HCT116 (cell line): Measurements from ENCODE around the gene ITIH3. TPM values are rescaled to one million over a fixed set of nuclear protein-coding genes. Genes with fewer than 3 reads are reported as not detected.

Source experiments
- ATAC-seq: fragments of 200-7000 bp; cut with Tn5 transposase; 2 replicates; pipeline ENCODE4 v1.9.1; 2020; ENCODE audit warnings: mild to moderate bottlenecking, moderate library complexity
- BruUV-seq: library from RNA; stranded (reverse); fragments of 400-500 nt; replicated peaks from 2 replicates; lab custom pipeline; 2021; lab: Mats Ljungman, UMichigan
- CTCF ChIA-PET: fragments of 300-600 bp; sonication (Branson Sonifier 250); formaldehyde crosslinking; loops from one replicate; lab custom pipeline; 2021; ENCODE audit warnings: antibody characterized with exemption; lab: Charles Lee
- POLR2A ChIA-PET: fragments of 300-600, 350-600 bp; sonication (Branson Sonifier 250); formaldehyde crosslinking; loops from one replicate; lab custom pipeline; 2021; ENCODE audit warnings: antibody characterized with exemption; lab: Charles Lee
- RAD21 ChIA-PET, 2 experiments: fragments of 300-600 bp; sonication (Branson Sonifier 250); formaldehyde crosslinking; loops; one replicate each; lab custom pipeline; 2023; ENCODE audit warnings: low total read pairs in 2 of 2; ENCODE audit not compliant: uncharacterized antibody in 2 of 2, unreplicated experiment in 2 of 2, low non-redundant PET in 1 of 2; lab: Charles Lee
- DNase-seq: peaks from one replicate; pipeline ENCODE4 v3.0.0-alpha.2; 2010; ENCODE audit warnings: low read depth, low spot score
- H2AFZ ChIP-seq: fragments of 200-600 bp; shearing (Covaris generic), sonication (generic); 2 replicates; pipeline ENCODE4 v1.6.1; 2017; ENCODE audit warnings: low read depth, mixed run types, mixed read lengths, antibody characterized with exemption, low read length; ENCODE audit not compliant: poor library complexity, severe bottlenecking
- H3K27ac ChIP-seq: 2 replicates; pipeline ENCODE4 v1.5.1; 2012; ENCODE audit warnings: low read depth, low read length
- H3K27me3 ChIP-seq: fragments of 200-600 bp; sonication (generic); 2 replicates; pipeline ENCODE4 v1.6.1; 2016; ENCODE audit warnings: mixed run types, low read length, mixed read lengths; ENCODE audit not compliant: insufficient read depth
- H3K36me3 ChIP-seq, 2 experiments: fragments of 200-500 bp in 1 of 2; fragments of 200-600 bp in 1 of 2; sonication (Bioruptor generic) in 1 of 2; sonication (generic) in 1 of 2; 2 replicates each; pipeline versions ENCODE4 v1.5.1 to v1.6.1; 2014 to 2016; ENCODE audit warnings: low read length in 2 of 2, inconsistent platforms in 1 of 2, mixed read lengths in 1 of 2, mixed run types in 1 of 2; ENCODE audit not compliant: insufficient read depth in 2 of 2, control insufficient read depth in 1 of 2
- H3K4me1 ChIP-seq, 2 experiments: fragments of 200-600 bp in 1 of 2; sonication (generic) in 1 of 2; 2 replicates each; pipeline versions ENCODE4 v1.5.1 to v1.6.1; 2012 to 2017; ENCODE audit warnings: low read length in 2 of 2, inconsistent platforms in 1 of 2, mild to moderate bottlenecking in 1 of 2, mixed read lengths in 1 of 2, mixed run types in 1 of 2, moderate library complexity in 1 of 2; ENCODE audit not compliant: insufficient read depth in 2 of 2, control insufficient read depth in 1 of 2
- H3K4me2 ChIP-seq: fragments of 200-600 bp; sonication (generic); 2 replicates; pipeline ENCODE4 v1.6.1; 2017; ENCODE audit warnings: mixed run types, low read length, mixed read lengths
- H3K4me3 ChIP-seq, 2 experiments: fragments of 200-600 bp in 1 of 2; sonication (generic) in 1 of 2; replicated peaks in 1 of 2; 2 replicates each; pipeline ENCODE4 v1.5.1; 2011 to 2016; ENCODE audit warnings: low read length in 2 of 2, control low read depth in 1 of 2, low read depth in 1 of 2, mild to moderate bottlenecking in 1 of 2, mixed read lengths in 1 of 2, mixed run types in 1 of 2
- H3K79me2 ChIP-seq: fragments of 200-600 bp; sonication (generic); 2 replicates; pipeline ENCODE4 v1.6.1; 2017; ENCODE audit warnings: mild to moderate bottlenecking, mixed run types, low read length, moderate library complexity, mixed read lengths; ENCODE audit not compliant: insufficient read depth
- H3K9ac ChIP-seq: fragments of 200-600 bp; sonication (generic); 2 replicates; pipeline ENCODE4 v1.6.1; 2016; ENCODE audit warnings: low read length, mixed read lengths
- H3K9me2 ChIP-seq: fragments of 200-600 bp; sonication (generic), shearing (Covaris generic); 2 replicates; pipeline ENCODE4 v1.6.1; 2017; ENCODE audit warnings: mixed run types, mild to moderate bottlenecking, moderate library complexity; ENCODE audit not compliant: insufficient read depth
- H3K9me3 ChIP-seq, 2 experiments: fragments of 200-500 bp in 1 of 2; fragments of 200-600 bp in 1 of 2; sonication (Bioruptor generic) in 1 of 2; sonication (generic) in 1 of 2; 2 replicates each; pipeline ENCODE4 v1.6.1; 2014 to 2017; ENCODE audit warnings: low read length in 2 of 2, mixed read lengths in 2 of 2, inconsistent platforms in 1 of 2, low read depth in 1 of 2, mild to moderate bottlenecking in 1 of 2, mixed run types in 1 of 2, moderate library complexity in 1 of 2; ENCODE audit not compliant: control insufficient read depth in 1 of 2, insufficient read depth in 1 of 2
- H4K20me1 ChIP-seq: fragments of 200-600 bp; sonication (generic), shearing (Covaris generic); 2 replicates; pipeline ENCODE4 v1.6.1; 2017; ENCODE audit warnings: mixed run types, mild to moderate bottlenecking, moderate library complexity; ENCODE audit not compliant: insufficient read depth
- CBX3 ChIP-seq: IDR thresholded peaks from 2 replicates; pipeline ENCODE4 v1.6.1; 2012; ENCODE audit warnings: low read depth
- CEBPB ChIP-seq: IDR thresholded peaks from 2 replicates; pipeline ENCODE4 v1.6.1; 2012; ENCODE audit warnings: low read depth
- EGR1 ChIP-seq: IDR thresholded peaks from 2 replicates; pipeline ENCODE4 v1.6.1; 2012; ENCODE audit warnings: low read depth
- EZH2phosphoT487 ChIP-seq: fragments of 200-600 bp; IDR thresholded peaks from 2 replicates; pipeline ENCODE4 v1.6.1; 2018; ENCODE audit warnings: antibody characterized with exemption, borderline replicate concordance
- FOSL1 ChIP-seq: IDR thresholded peaks from 2 replicates; pipeline ENCODE4 v1.6.1; 2012; ENCODE audit warnings: low read depth
- JUND ChIP-seq: IDR thresholded peaks from 2 replicates; pipeline ENCODE4 v1.6.1; 2012
- POLR2A ChIP-seq: IDR thresholded peaks from 2 replicates; pipeline ENCODE4 v1.7.0; 2011; ENCODE audit warnings: borderline replicate concordance; ENCODE audit not compliant: insufficient read depth, insufficient read length; ENCODE audit errors: extremely low read depth
- POLR2AphosphoS5 ChIP-seq: IDR thresholded peaks from 2 replicates; pipeline ENCODE4 v1.6.1; 2011; ENCODE audit warnings: mild to moderate bottlenecking, low read depth, low read length, moderate library complexity
- RAD21 ChIP-seq: IDR thresholded peaks from 2 replicates; pipeline ENCODE4 v1.6.1; 2012; ENCODE audit warnings: low read depth, mild to moderate bottlenecking
- SIN3A ChIP-seq: IDR thresholded peaks from 2 replicates; pipeline ENCODE4 v1.6.1; 2012; ENCODE audit warnings: low read depth
- SP1 ChIP-seq: IDR thresholded peaks from 2 replicates; pipeline ENCODE4 v1.6.1; 2012; ENCODE audit warnings: low read depth
- SRF ChIP-seq: IDR thresholded peaks from 2 replicates; pipeline ENCODE4 v1.6.1; 2012; ENCODE audit warnings: low read depth
- TCF7L2 ChIP-seq: IDR thresholded peaks from 2 replicates; pipeline ENCODE4 v1.7.0; 2011; ENCODE audit warnings: borderline replicate concordance, inconsistent platforms; ENCODE audit not compliant: insufficient read depth, insufficient read length; ENCODE audit errors: extremely low read depth
- YY1 ChIP-seq: IDR thresholded peaks from 2 replicates; pipeline ENCODE4 v1.6.1; 2011; ENCODE audit warnings: low read length, low read depth, moderate library complexity, mild to moderate bottlenecking; ENCODE audit not compliant: insufficient replicate concordance; ENCODE audit errors: extremely low read depth
- ZFX ChIP-seq: fragments of 450-650 bp; IDR thresholded peaks from 2 replicates; pipeline ENCODE4 v1.6.1; 2017
- intact Hi-C: fragments of 100-400 bp; cut with micrococcal nuclease; formaldehyde crosslinking; loops from 2 replicates; pipeline ENCODE4 v1.10.0; 2022
- total RNA-seq: library from RNA; stranded (reverse); gene quantifications from one replicate; pipeline ENCODE4 v1.2.1, GENCODE V29; 2021; ENCODE audit not compliant: unreplicated experiment
- TF ChIP-seq, protein P1 (sequence below), 3 experiments: fragments of 200-600 bp in 1 of 3; sonication (generic) in 1 of 3; IDR thresholded peaks in 2 of 3; conservative IDR thresholded peaks in 1 of 3; 2 replicates each; pipeline ENCODE4 v1.5.1; 2012 to 2017; ENCODE audit warnings: low read depth in 2 of 3, low read length in 2 of 3, antibody characterized with exemption in 1 of 3, borderline replicate concordance in 1 of 3, control low read depth in 1 of 3, mild to moderate bottlenecking in 1 of 3, mixed read lengths in 1 of 3, mixed run types in 1 of 3, moderate library complexity in 1 of 3; ENCODE audit not compliant: insufficient read depth in 1 of 3
- TF ChIP-seq, protein P2 (sequence below): IDR thresholded peaks from 2 replicates; pipeline ENCODE4 v1.6.1; 2012; ENCODE audit warnings: low read depth
- TF ChIP-seq, protein P3 (sequence below): IDR thresholded peaks from 2 replicates; pipeline ENCODE4 v1.6.1; 2011; ENCODE audit warnings: mild to moderate bottlenecking, low read length, moderate library complexity; ENCODE audit not compliant: insufficient replicate concordance; ENCODE audit errors: extremely low read depth
- TF ChIP-seq, protein P4 (sequence below): IDR thresholded peaks from 2 replicates; pipeline ENCODE4 v1.6.1; 2012
- TF ChIP-seq, protein P5 (sequence below): IDR thresholded peaks from 2 replicates; pipeline ENCODE4 v1.6.1; 2012

Gene ITIH3
- total RNA-seq, 1 experiment from 2014 or later: 0.44 TPM

DNA sequence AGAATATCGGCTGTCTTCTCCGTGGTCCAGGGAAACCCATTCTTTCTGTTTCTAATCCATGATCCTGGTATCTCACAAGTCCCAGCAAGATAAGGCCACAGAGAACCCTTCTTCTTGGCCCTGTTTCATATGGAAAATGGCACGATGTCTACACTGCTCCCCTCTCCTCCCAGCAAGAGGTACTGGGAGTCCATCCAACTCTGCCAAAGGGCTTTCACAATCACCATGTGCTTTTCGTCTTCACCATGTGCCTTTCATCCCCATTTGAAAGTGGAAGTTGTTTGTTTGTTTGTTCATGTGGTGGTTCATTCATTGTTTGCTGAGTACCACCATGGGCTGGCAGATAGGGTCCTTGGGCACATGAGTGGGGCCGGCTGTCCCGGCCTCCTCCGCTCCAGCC is 5.5 kb downstream of the ITIH3 start:
- Histone ChIP-seq H3K9ac (no peak overlapping the region), H3K27me3 (no peaks in the 10 kb centered on the region), H3K4me1 (peaks cover 0 to 7% of the 10 kb centered on the region in 2 experiments; a peak in 1 of 4 replicates), H3K36me3 (no peaks in the 10 kb centered on the region), H4K20me1 (no peaks in the 10 kb centered on the region), H3K79me2 (no peaks in the 10 kb centered on the region), H3K4me2 (no peak overlapping the region), H2AFZ (no peak overlapping the region), H3K9me3 (no peaks in the 10 kb centered on the region), H3K27ac (no peak overlapping the region), H3K4me3 (no peak overlapping the region), H3K9me2 (no peaks in the 10 kb centered on the region)
- ATAC-seq (no peak), DNase-seq (no peak)
- POLR2A ChIA-PET: no interaction called here
- CTCF ChIA-PET: interaction anchor here (1.2 kb wide), 1 partner anchor 12 kb away, joined by 3 read pairs; no protein-coding TSS in a partner anchor
- no TSS peak for BruUV-seq
- RAD21 ChIA-PET: no interaction called here
- intact Hi-C loops: no loop called here
- TF ChIP-seq RAD21 (no peak), CEBPB (no peak), ZFX (no peak), CBX3 (no peak), JUND (no peak), SIN3A (no peak), POLR2A (no peak), EGR1 (no peak), TCF7L2 (no peak), SP1 (no peak), POLR2AphosphoS5 (no peak), SRF (no peak), FOSL1 (no peak), YY1 (no peak), EZH2phosphoT487 (no peak)
- TF ChIP-seq, protein P1, sequence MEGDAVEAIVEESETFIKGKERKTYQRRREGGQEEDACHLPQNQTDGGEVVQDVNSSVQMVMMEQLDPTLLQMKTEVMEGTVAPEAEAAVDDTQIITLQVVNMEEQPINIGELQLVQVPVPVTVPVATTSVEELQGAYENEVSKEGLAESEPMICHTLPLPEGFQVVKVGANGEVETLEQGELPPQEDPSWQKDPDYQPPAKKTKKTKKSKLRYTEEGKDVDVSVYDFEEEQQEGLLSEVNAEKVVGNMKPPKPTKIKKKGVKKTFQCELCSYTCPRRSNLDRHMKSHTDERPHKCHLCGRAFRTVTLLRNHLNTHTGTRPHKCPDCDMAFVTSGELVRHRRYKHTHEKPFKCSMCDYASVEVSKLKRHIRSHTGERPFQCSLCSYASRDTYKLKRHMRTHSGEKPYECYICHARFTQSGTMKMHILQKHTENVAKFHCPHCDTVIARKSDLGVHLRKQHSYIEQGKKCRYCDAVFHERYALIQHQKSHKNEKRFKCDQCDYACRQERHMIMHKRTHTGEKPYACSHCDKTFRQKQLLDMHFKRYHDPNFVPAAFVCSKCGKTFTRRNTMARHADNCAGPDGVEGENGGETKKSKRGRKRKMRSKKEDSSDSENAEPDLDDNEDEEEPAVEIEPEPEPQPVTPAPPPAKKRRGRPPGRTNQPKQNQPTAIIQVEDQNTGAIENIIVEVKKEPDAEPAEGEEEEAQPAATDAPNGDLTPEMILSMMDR (IDR thresholded peaks at IDR 0.05 in 2 of 3, conservative IDR thresholded peaks at IDR 0.05 in 1 of 3; ENCODE audit: borderline replicate concordance in 1 of 3, insufficient read depth in 1 of 3, low read depth in 2 of 3, low read length in 2 of 3): no peak
- TF ChIP-seq, protein P2, sequence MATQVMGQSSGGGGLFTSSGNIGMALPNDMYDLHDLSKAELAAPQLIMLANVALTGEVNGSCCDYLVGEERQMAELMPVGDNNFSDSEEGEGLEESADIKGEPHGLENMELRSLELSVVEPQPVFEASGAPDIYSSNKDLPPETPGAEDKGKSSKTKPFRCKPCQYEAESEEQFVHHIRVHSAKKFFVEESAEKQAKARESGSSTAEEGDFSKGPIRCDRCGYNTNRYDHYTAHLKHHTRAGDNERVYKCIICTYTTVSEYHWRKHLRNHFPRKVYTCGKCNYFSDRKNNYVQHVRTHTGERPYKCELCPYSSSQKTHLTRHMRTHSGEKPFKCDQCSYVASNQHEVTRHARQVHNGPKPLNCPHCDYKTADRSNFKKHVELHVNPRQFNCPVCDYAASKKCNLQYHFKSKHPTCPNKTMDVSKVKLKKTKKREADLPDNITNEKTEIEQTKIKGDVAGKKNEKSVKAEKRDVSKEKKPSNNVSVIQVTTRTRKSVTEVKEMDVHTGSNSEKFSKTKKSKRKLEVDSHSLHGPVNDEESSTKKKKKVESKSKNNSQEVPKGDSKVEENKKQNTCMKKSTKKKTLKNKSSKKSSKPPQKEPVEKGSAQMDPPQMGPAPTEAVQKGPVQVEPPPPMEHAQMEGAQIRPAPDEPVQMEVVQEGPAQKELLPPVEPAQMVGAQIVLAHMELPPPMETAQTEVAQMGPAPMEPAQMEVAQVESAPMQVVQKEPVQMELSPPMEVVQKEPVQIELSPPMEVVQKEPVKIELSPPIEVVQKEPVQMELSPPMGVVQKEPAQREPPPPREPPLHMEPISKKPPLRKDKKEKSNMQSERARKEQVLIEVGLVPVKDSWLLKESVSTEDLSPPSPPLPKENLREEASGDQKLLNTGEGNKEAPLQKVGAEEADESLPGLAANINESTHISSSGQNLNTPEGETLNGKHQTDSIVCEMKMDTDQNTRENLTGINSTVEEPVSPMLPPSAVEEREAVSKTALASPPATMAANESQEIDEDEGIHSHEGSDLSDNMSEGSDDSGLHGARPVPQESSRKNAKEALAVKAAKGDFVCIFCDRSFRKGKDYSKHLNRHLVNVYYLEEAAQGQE: no peak
- TF ChIP-seq, protein P3, sequence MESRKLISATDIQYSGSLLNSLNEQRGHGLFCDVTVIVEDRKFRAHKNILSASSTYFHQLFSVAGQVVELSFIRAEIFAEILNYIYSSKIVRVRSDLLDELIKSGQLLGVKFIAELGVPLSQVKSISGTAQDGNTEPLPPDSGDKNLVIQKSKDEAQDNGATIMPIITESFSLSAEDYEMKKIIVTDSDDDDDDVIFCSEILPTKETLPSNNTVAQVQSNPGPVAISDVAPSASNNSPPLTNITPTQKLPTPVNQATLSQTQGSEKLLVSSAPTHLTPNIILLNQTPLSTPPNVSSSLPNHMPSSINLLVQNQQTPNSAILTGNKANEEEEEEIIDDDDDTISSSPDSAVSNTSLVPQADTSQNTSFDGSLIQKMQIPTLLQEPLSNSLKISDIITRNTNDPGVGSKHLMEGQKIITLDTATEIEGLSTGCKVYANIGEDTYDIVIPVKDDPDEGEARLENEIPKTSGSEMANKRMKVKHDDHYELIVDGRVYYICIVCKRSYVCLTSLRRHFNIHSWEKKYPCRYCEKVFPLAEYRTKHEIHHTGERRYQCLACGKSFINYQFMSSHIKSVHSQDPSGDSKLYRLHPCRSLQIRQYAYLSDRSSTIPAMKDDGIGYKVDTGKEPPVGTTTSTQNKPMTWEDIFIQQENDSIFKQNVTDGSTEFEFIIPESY: no peak
- TF ChIP-seq, protein P4, sequence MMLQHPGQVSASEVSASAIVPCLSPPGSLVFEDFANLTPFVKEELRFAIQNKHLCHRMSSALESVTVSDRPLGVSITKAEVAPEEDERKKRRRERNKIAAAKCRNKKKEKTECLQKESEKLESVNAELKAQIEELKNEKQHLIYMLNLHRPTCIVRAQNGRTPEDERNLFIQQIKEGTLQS: no peak
- TF ChIP-seq, protein P5, sequence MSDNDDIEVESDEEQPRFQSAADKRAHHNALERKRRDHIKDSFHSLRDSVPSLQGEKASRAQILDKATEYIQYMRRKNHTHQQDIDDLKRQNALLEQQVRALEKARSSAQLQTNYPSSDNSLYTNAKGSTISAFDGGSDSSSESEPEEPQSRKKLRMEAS: no peak
